Activated T-helper 17 cell treated with anti-CD3 and anti-CD28 coated beads, Interleukin-2, amount 50 U/mL, for 72 hours (primary cell): ENCODE measurements around the gene TARM1. TPM values are rescaled to one million over a fixed set of nuclear protein-coding genes. Genes with fewer than 3 reads are reported as not detected.

Source experiments
- ATAC-seq: fragments of 150-1000 bp; cut with Tn5 transposase; replicated peaks from 2 replicates; pipeline ENCODE4 v1.10.0; 2021; ENCODE audit warnings: mild to moderate bottlenecking, moderate library complexity
- H3K27ac Mint-ChIP-seq: one replicate; pipeline ENCODE4 v1.8.0; 2022; ENCODE audit warnings: mixed read lengths
- H3K27me3 Mint-ChIP-seq: one replicate; pipeline ENCODE4 v1.8.0; 2022; ENCODE audit warnings: mixed read lengths
- H3K36me3 Mint-ChIP-seq: one replicate; pipeline ENCODE4 v1.8.0; 2022; ENCODE audit warnings: low read depth, mild to moderate bottlenecking, mixed read lengths
- H3K4me1 Mint-ChIP-seq: one replicate; pipeline ENCODE4 v1.8.0; 2022; ENCODE audit warnings: mixed read lengths
- H3K4me3 Mint-ChIP-seq: one replicate; pipeline ENCODE4 v1.8.0; 2022; ENCODE audit warnings: mild to moderate bottlenecking, mixed read lengths
- H3K9me3 Mint-ChIP-seq: one replicate; pipeline ENCODE4 v1.8.0; 2022; ENCODE audit warnings: mixed read lengths
- total RNA-seq, 2 donors: library from RNA; stranded (reverse); gene quantifications; one replicate each; pipeline ENCODE4 v1.2.3, GENCODE V29; 2022

The TARM1 gene
- total RNA-seq, 2 donors from 2014 or later, result not detected

GRCh38 chr19:54029930-54030490, 51.2 kb downstream of the TARM1 start:
- Mint-ChIP-seq H3K9me3 (no peaks in the 10 kb centered on the region), H3K27me3 (peaks cover 26% of the 10 kb centered on the region), H3K4me1 (peaks cover 4% of the 10 kb centered on the region), H3K4me3 (no peak overlapping the region), H3K27ac (no peak overlapping the region), H3K36me3 (no peaks in the 10 kb centered on the region)
- no peak for ATAC-seq

DNA sequence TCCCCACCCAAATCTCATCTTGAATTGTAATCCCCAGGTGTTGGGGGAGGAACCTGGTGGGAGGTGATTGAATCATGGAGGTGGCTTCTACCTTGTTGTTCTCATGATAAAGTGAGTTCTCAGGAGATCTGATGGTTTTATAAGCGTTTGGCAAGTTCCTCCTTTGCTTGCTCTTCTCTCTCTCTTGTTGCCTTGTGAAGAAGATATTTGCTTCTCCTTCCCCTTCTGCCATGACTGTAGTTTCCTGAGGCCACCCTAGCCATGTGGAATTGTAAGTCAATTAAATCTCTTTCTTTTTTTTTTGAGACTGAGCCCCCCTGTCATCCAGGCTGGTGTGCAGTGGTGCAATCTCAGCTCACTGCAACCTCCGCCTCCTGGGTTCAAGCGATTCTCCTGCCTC, 51.9 kb downstream of the TARM1 start:
- no peak overlapping the region for H3K27ac Mint-ChIP-seq
- no peaks in the 10 kb centered on the region for H3K9me3 Mint-ChIP-seq
- H3K4me3 Mint-ChIP-seq, result no peak overlapping the region
- H3K4me1 Mint-ChIP-seq, result peaks cover 4% of the 10 kb centered on the region
- no peak for ATAC-seq
- peaks cover 22% of the 10 kb centered on the region for H3K27me3 Mint-ChIP-seq
- H3K36me3 Mint-ChIP-seq, result no peaks in the 10 kb centered on the region

- no peak overlapping the region for H3K27ac Mint-ChIP-seq
- peaks cover 19% of the 10 kb centered on the region for H3K27me3 Mint-ChIP-seq
- H3K9me3 Mint-ChIP-seq, result no peaks in the 10 kb centered on the region
- H3K4me1 Mint-ChIP-seq, result peaks cover 4% of the 10 kb centered on the region
- ATAC-seq, result no peak
- no peak overlapping the region for H3K4me3 Mint-ChIP-seq
- H3K36me3 Mint-ChIP-seq, result no peaks in the 10 kb centered on the region
These were observed 54.5 kb downstream of the TARM1 start for GRCh38 chr19:54026656-54027055.

DNA sequence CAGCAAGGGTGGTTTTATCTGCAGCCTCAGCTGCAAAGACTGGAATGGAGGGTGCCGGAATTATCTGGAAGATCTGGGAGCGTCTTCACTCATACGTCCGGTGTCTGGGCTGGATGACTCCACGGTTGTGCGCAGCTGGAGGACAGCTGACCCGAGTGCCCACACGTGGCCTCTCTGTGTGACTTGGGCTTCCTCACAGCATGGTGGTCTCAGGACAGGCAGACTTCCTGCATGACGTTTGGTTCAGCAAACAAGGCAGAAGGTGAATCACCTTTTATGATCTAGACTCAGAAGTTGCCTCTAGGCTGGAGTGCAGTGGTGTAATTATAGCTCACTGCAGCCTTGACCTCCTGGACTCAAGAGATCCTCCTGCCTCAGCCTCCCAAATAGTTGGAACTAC, 56.5 kb downstream of the TARM1 start:
- H3K36me3 Mint-ChIP-seq, result no peaks in the 10 kb centered on the region
- no peaks in the 10 kb centered on the region for H3K9me3 Mint-ChIP-seq
- H3K27me3 Mint-ChIP-seq, result peaks cover 11% of the 10 kb centered on the region
- no peak for ATAC-seq
- no peaks in the 10 kb centered on the region for H3K4me1 Mint-ChIP-seq
- H3K4me3 Mint-ChIP-seq, result no peak overlapping the region
- H3K27ac Mint-ChIP-seq, result no peak overlapping the region

- H3K4me1 Mint-ChIP-seq, result no peaks in the 10 kb centered on the region
- H3K36me3 Mint-ChIP-seq, result no peaks in the 10 kb centered on the region
- no peak for ATAC-seq
These were observed 58.0 kb downstream of the TARM1 start for GRCh38 chr19:54023191-54023590.

GRCh38 chr19:54021932-54022331, 59.2 kb downstream of the TARM1 start:
- Mint-ChIP-seq H3K27me3 (peaks cover 12% of the 10 kb centered on the region), H3K36me3 (no peaks in the 10 kb centered on the region), H3K9me3 (no peaks in the 10 kb centered on the region), H3K4me1 (no peaks in the 10 kb centered on the region), H3K27ac (no peak overlapping the region), H3K4me3 (no peak overlapping the region)
- ATAC-seq, result no peak

More at GRCh38 chr19:54023191-54023590, 58.0 kb downstream of the TARM1 start:
- peaks cover 5% of the 10 kb centered on the region for H3K27me3 Mint-ChIP-seq
- H3K9me3 Mint-ChIP-seq, result no peaks in the 10 kb centered on the region
- H3K4me3 Mint-ChIP-seq, result no peak overlapping the region
- H3K27ac Mint-ChIP-seq, result no peak overlapping the region

DNA sequence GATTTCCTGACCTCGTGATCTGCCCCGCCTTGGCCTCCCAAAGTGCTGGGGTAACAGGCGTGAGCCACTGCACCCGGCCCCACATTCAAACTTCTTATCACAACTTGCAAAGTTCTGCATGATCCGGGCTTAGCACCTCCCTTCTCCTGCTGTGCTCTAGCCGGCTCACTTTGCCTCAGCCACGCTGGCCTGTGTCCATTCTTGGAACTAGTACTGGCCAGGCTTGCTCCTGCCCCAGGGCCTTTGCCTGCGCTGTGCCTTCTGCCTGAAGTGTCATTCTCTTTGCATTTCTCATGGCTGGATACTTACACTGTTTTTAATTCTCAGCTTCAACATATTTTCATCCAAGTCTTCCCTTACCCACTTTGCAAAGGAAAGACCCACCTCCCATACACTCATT, 59.8 kb downstream of the TARM1 start:
- Mint-ChIP-seq H3K36me3 (no peaks in the 10 kb centered on the region), H3K4me3 (no peak overlapping the region), H3K27ac (no peak overlapping the region), H3K9me3 (no peaks in the 10 kb centered on the region), H3K4me1 (no peaks in the 10 kb centered on the region), H3K27me3 (peaks cover 15% of the 10 kb centered on the region)
- no peak for ATAC-seq

Other genes starting within 250 kb of the TARM1 start
- 10 to 100 TPM; 48.8 to 72.8 TPM for gene MYADM, start 213.5 kb downstream of the TARM1 start, total RNA-seq
- gene PRKCG, start 199.2 kb downstream of the TARM1 start, total RNA-seq, result not detected
- not detected for gene CACNG7, start 172.1 kb downstream of the TARM1 start, total RNA-seq
- gene CACNG8, start 118.4 kb downstream of the TARM1 start, total RNA-seq, result under 1 TPM in 1 of 2 donors, not detected in 1; 0.05 TPM
- gene CACNG6, start 89.7 kb downstream of the TARM1 start, total RNA-seq, result not detected
- gene VSTM1, start 17.5 kb downstream of the TARM1 start, total RNA-seq, result not detected
- gene OSCAR, start 19.4 kb upstream of the TARM1 start, total RNA-seq, result under 1 TPM in 1 of 2 donors, not detected in 1; 0.58 TPM
- 10 to 100 TPM; 39.4 to 70.1 TPM for gene NDUFA3, start 21.5 kb upstream of the TARM1 start, total RNA-seq
- gene TFPT, start 34.3 kb upstream of the TARM1 start, total RNA-seq, result 10 to 100 TPM; 31.4 to 47.3 TPM
- gene PRPF31, start 34.4 kb upstream of the TARM1 start, total RNA-seq, result 10 to 100 TPM; 56.4 to 99.2 TPM
- gene CNOT3, start 56.4 kb upstream of the TARM1 start, total RNA-seq, result 10 to 100 TPM; 51.4 to 61.4 TPM
- 1 to 10 TPM; 2.8 to 3.8 TPM for gene LENG1, start 78.4 kb upstream of the TARM1 start, total RNA-seq
- 1 to 10 TPM; 1.0 to 1.1 TPM for gene TMC4, start 91.8 kb upstream of the TARM1 start, total RNA-seq
- gene MBOAT7, start 108.2 kb upstream of the TARM1 start, total RNA-seq, result 10 to 100 TPM; 58.6 to 65.9 TPM
- gene TSEN34, start 109.9 kb upstream of the TARM1 start, total RNA-seq, result 10 to 100 TPM; 14.3 to 16.7 TPM
- 1,000 to 10,000 TPM; 1,453 to 1,547 TPM for gene RPS9, start 119.5 kb upstream of the TARM1 start, total RNA-seq
- 1 to 10 TPM in 1 of 2 donors, under 1 TPM in 1; 0.85 to 1.8 TPM for gene LILRB3, start 141.6 kb upstream of the TARM1 start, total RNA-seq
- under 1 TPM; 0.19 to 0.39 TPM for gene LILRA6, start 161.4 kb upstream of the TARM1 start, total RNA-seq
- gene LILRB5, start 175.9 kb upstream of the TARM1 start, total RNA-seq, result not detected
- not detected for gene LILRB2, start 199.7 kb upstream of the TARM1 start, total RNA-seq
- not detected for gene LILRA5, start 231.8 kb upstream of the TARM1 start, total RNA-seq